ENCODE results near the gene SPATA32. TPM values are rescaled to one million over a fixed set of nuclear protein-coding genes. Genes with fewer than 3 reads are reported as not detected.
"Not testable (repeated sequence)": the region's sequence is repeated elsewhere in the genome, so short reads cannot be mapped to it uniquely, and the experiment has no call there.

Gene SPATA32
- total RNA-seq, 4 donors from 2014 or later = not detected

DNA sequence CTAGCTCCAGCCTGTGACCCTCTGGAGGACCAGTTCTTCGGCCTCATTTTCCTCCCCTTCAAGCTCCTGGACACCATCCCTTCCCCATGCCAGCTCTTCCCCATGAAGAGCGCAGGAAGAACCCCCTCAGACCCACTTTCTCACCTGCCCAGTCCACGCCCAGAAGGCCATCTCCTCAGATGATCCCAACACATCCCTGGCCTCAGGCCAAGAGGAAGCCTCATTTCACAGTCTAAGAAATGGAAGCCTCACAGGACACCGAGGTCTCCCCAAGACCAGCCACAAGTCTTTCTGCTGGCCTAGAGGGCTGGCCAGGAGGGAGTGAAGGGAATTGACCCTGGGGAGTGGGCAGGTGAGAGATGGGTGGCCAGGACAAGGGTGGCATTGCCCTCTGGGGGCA is 8.0 kb downstream of the SPATA32 start:
- intact Hi-C loops (cut with DNase I) = no loop called here
- TF ChIP-seq POLR2A (IDR thresholded peaks at IDR 0.05; ENCODE audit: low read depth) (no peak), EP300 (IDR thresholded peaks at IDR 0.05) (no peak), POLR2AphosphoS5 (IDR thresholded peaks at IDR 0.05) (no peak)
- TF ChIP-seq, protein P1, sequence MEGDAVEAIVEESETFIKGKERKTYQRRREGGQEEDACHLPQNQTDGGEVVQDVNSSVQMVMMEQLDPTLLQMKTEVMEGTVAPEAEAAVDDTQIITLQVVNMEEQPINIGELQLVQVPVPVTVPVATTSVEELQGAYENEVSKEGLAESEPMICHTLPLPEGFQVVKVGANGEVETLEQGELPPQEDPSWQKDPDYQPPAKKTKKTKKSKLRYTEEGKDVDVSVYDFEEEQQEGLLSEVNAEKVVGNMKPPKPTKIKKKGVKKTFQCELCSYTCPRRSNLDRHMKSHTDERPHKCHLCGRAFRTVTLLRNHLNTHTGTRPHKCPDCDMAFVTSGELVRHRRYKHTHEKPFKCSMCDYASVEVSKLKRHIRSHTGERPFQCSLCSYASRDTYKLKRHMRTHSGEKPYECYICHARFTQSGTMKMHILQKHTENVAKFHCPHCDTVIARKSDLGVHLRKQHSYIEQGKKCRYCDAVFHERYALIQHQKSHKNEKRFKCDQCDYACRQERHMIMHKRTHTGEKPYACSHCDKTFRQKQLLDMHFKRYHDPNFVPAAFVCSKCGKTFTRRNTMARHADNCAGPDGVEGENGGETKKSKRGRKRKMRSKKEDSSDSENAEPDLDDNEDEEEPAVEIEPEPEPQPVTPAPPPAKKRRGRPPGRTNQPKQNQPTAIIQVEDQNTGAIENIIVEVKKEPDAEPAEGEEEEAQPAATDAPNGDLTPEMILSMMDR (IDR thresholded peaks at IDR 0.05) = no peak
- no peak overlapping the region for H3K27ac ChIP-seq (replicated peaks in 1 of 4)
- no peaks in the 10 kb centered on the region for H3K36me3 ChIP-seq
- H3K4me3 ChIP-seq = no peak overlapping the region
- H3K4me1 ChIP-seq = no peaks in the 10 kb centered on the region
- no peak for DNase-seq (ENCODE audit: extremely low spot score)
- H3K27me3 ChIP-seq = no peaks in the 10 kb centered on the region
- H3K9me3 ChIP-seq = no peaks in the 10 kb centered on the region
- 95% methylated on average over 4 of the region's 4 CpGs for WGBS

GRCh38 chr17:45253237-45253636 is 8.7 kb downstream of the SPATA32 start:
- DNase-seq (ENCODE audit: extremely low spot score); H3K4me3 ChIP-seq; H3K36me3 ChIP-seq; H3K4me1 ChIP-seq; intact Hi-C loops (cut with DNase I); H3K27ac ChIP-seq (replicated peaks in 1 of 4); H3K9me3 ChIP-seq; H3K27me3 ChIP-seq: not testable (repeated sequence)
- 94% methylated on average over 7 of the region's 7 CpGs for WGBS

DNA sequence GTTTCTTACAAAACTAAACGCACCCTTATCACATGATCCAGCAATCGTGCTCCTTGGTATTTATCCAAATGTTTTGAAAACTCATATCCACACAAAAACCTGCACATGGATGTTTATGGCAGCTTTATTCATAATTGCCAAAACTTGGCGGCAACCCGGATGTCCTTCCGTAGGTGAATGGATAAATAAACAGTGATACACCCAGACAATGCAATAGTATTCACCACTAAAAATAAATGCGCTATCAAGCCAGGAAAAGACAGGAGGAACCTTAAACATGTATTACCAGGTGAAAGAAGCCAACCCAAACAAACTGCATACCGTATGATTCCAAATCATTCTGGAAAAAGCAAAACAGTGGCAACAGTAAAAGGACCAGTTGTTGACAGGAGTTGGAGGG is 10.0 kb downstream of the SPATA32 start:
- Histone ChIP-seq H3K27ac (replicated peaks in 1 of 4) (no peak overlapping the region), H3K4me1 (peaks cover 12 to 16% (median 14%) of the 10 kb centered on the region in 4 donors), H3K4me3 (no peak overlapping the region), H3K9me3 (no peaks in the 10 kb centered on the region), H3K36me3 (no peaks in the 10 kb centered on the region), H3K27me3 (no peaks in the 10 kb centered on the region)
- no peak for TF ChIP-seq POLR2AphosphoS5 (IDR thresholded peaks at IDR 0.05)
- DNase-seq (ENCODE audit: extremely low spot score) = no peak
- intact Hi-C loops (cut with DNase I) = no loop called here
- WGBS = 72% methylated on average over 7 of the region's 7 CpGs

DNA sequence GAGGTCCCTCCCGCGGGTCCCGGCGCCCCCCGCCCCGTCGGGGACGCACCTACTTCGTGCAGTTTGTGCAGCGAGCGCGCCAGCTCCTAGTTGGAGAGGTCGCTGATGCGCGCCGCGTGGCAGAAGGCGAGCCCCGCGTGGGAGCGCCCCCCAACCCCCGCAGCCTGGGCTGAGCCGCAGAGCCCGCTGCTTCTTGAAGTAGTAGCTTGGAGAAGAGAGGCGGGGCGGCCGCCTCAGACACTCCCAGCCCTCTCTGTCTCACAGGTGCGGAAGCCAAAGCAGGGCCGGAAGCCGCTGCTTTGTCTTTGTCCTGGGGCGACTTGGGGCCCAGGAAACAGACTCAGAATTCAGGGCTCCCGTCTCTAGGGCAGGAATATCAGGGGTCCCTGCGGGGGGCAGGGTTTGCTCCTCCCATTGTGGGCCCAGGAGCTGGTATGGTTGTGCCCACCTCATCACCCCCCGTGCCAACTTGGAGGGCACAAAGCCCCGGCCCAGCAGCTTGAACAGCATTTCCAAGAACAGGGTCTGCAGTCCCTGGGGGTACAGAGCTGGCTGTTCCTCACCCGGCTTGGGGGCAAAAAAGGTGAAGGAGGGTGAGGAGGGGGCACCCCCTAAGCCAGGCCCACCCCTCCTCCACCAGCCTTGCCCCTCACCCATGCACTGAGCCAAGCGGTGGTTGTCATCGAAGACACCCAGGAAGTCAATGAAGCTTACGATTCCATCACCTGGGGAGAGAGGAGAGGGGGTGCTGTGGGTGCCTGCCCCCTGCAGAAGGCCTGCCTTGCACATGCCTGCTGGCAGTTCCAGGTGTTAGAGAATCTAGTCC is 13.5 kb downstream of the SPATA32 start:
- peaks cover 18 to 23% (median 22%) of the 10 kb centered on the region in 4 donors for H3K4me1 ChIP-seq
- peaks cover 0 to 32% (median 20%) of the 10 kb centered on the region in 4 donors for H3K36me3 ChIP-seq
- no peaks in the 10 kb centered on the region for H3K9me3 ChIP-seq
- H3K4me3 ChIP-seq = peak overlapping the region; percentile 54 to 68 (median 60)
- WGBS = 94% methylated on average over 4 of the region's 39 CpGs
- H3K27ac ChIP-seq (replicated peaks in 1 of 4) = peak overlapping the region; percentile 39 to 72 (median 68)
- no peak for TF ChIP-seq POLR2AphosphoS5 (IDR thresholded peaks at IDR 0.05)
- TF ChIP-seq, protein P1 (IDR thresholded peaks at IDR 0.05) = no peak
- TF ChIP-seq EP300 (IDR thresholded peaks at IDR 0.05) = no peak
- no peak for TF ChIP-seq POLR2A (IDR thresholded peaks at IDR 0.05; ENCODE audit: low read depth)
- no peaks in the 10 kb centered on the region for H3K27me3 ChIP-seq
- no peak for DNase-seq (ENCODE audit: extremely low spot score)
- intact Hi-C loops (cut with DNase I) = no loop called here

- peaks cover 18 to 23% (median 22%) of the 10 kb centered on the region in 4 donors for H3K4me1 ChIP-seq
- no peaks in the 10 kb centered on the region for H3K27me3 ChIP-seq
- H3K9me3 ChIP-seq = no peaks in the 10 kb centered on the region
- TF ChIP-seq POLR2AphosphoS5 (IDR thresholded peaks at IDR 0.05) = peak in 1 of 2 donors; percentile 53
- no peak for TF ChIP-seq EP300 (IDR thresholded peaks at IDR 0.05)
- TF ChIP-seq, protein P1 (IDR thresholded peaks at IDR 0.05) = no peak
- peaks cover 0 to 38% (median 24%) of the 10 kb centered on the region in 4 donors for H3K36me3 ChIP-seq
- peak overlapping the region; percentile 54 to 68 (median 60) for H3K4me3 ChIP-seq
- intact Hi-C loops (cut with DNase I) = no loop called here
- 0% methylated on average over 28 of the region's 61 CpGs for WGBS
- peak overlapping the region; percentile 39 to 72 (median 68) for H3K27ac ChIP-seq (replicated peaks in 1 of 4)
- DNase-seq (ENCODE audit: extremely low spot score) = peak; percentile 95
Observed at GRCh38 chr17:45247429-45248131, 14.3 kb downstream of the SPATA32 start.
